ENCODE data around the gene TAF5L. TPM values are rescaled to one million over a fixed set of nuclear protein-coding genes. Genes with fewer than 3 reads are reported as not detected.

Gene TAF5L
- total and polyA plus RNA-seq, 2 experiments from 2014 or later: 2.6 to 13.2 TPM

DNA sequence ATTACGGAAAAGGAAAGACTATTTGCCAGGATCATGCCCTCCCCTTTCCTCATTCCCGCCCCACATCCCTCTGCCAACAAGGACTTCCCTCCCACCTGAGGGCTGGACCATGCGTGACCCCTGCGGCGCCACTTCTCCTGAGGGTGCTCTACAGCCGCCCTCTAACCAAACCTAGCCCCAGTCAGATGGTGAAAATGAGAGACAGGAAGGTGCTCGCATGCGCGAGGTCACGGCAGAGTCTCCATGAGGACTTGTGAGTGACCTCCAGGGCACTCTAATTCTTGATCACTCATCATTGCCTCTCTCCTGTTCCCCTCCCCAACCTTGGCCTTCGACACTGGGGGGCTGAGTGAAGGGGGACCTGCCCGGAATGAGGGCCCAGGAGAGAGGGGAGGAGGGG, 32.1 kb downstream of the TAF5L start:
- no peak overlapping the region for H3K4me2 ChIP-seq (ENCODE audit: unreplicated experiment)
- H3K4me3 ChIP-seq: no peak overlapping the region
- H3K27me3 ChIP-seq (replicated peaks; ENCODE audit: insufficient read depth): no peaks in the 10 kb centered on the region
- DNase-seq: no peak
- no peak for TF ChIP-seq EZH2phosphoT487 (IDR thresholded peaks at IDR 0.05; ENCODE audit: insufficient read depth, low read depth)
- TF ChIP-seq EZH2 (IDR thresholded peaks at IDR 0.05; ENCODE audit: insufficient read depth, poor library complexity, severe bottlenecking): no peak
- peaks cover 14% of the 10 kb centered on the region; the same call in 1 of the 2 replicates for H3K36me3 ChIP-seq (ENCODE audit: low read depth)
- H4K20me1 ChIP-seq (ENCODE audit: insufficient read depth): no peaks in the 10 kb centered on the region
- no peak overlapping the region for H3K27ac ChIP-seq
- H3K9me3 ChIP-seq (ENCODE audit: low read depth): no peaks in the 10 kb centered on the region
- peaks cover 24% of the 10 kb centered on the region for H3K4me1 ChIP-seq (ENCODE audit: insufficient read depth)
- H2AFZ ChIP-seq: no peak overlapping the region
- in situ Hi-C loops (cut with MboI): no loop called here
- 90 to 91% methylated on average over 12 of the region's 12 CpGs for WGBS, 2 experiments (ENCODE audit: low coverage in 1 of 2, low lambda C conversion rate in 2 of 2, missing lambda C conversion rate in 2 of 2)
- H3K9ac ChIP-seq: no peak overlapping the region
- H3K79me2 ChIP-seq (ENCODE audit: insufficient read depth): peaks cover 53% of the 10 kb centered on the region
- H3F3A ChIP-seq (ENCODE audit: insufficient read depth): peaks cover 24% of the 10 kb centered on the region
- no peaks in the 10 kb centered on the region for H3K9me2 ChIP-seq (ENCODE audit: insufficient read depth)

DNA sequence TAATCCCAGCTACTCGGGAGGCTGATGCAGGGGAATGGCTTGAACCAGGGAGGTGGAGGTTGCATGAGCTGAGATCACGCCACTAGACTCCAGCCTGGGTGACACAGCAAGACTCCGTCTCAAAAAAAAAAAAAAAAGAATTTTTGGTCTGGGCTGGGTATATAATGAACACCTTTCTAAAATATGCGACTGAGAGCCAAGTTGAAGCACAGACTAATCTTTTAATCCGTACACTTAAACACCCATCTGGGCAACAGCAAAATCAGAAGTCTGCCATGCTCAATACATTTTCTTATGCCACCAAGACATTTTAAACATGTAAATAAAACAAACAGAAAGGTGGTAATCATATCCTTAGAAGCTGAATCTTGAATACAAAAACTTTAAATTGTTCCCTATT, 35.8 kb downstream of the TAF5L start:
- Histone ChIP-seq H3K9ac (no peak overlapping the region), H3K4me1 (ENCODE audit: insufficient read depth) (no peaks in the 10 kb centered on the region), H3F3A (ENCODE audit: insufficient read depth) (no peaks in the 10 kb centered on the region), H3K4me2 (ENCODE audit: unreplicated experiment) (no peak overlapping the region), H3K36me3 (ENCODE audit: low read depth) (peaks cover 14% of the 10 kb centered on the region; the same call in 1 of the 2 replicates), H3K9me3 (ENCODE audit: low read depth) (no peaks in the 10 kb centered on the region), H2AFZ (no peak overlapping the region), H3K4me3 (no peak overlapping the region), H4K20me1 (ENCODE audit: insufficient read depth) (no peaks in the 10 kb centered on the region), H3K9me2 (ENCODE audit: insufficient read depth) (no peaks in the 10 kb centered on the region), H3K27ac (no peak overlapping the region), H3K79me2 (ENCODE audit: insufficient read depth) (peaks cover 24% of the 10 kb centered on the region), H3K27me3 (replicated peaks; ENCODE audit: insufficient read depth) (no peaks in the 10 kb centered on the region)
- in situ Hi-C loops (cut with MboI): no loop called here
- TF ChIP-seq EZH2 (IDR thresholded peaks at IDR 0.05; ENCODE audit: insufficient read depth, poor library complexity, severe bottlenecking) (no peak), EZH2phosphoT487 (IDR thresholded peaks at IDR 0.05; ENCODE audit: insufficient read depth, low read depth) (no peak)
- 68 to 76% methylated on average over 5 of the region's 5 CpGs for WGBS, 2 experiments (ENCODE audit: low coverage in 1 of 2, low lambda C conversion rate in 2 of 2, missing lambda C conversion rate in 2 of 2)
- no peak for DNase-seq

DNA sequence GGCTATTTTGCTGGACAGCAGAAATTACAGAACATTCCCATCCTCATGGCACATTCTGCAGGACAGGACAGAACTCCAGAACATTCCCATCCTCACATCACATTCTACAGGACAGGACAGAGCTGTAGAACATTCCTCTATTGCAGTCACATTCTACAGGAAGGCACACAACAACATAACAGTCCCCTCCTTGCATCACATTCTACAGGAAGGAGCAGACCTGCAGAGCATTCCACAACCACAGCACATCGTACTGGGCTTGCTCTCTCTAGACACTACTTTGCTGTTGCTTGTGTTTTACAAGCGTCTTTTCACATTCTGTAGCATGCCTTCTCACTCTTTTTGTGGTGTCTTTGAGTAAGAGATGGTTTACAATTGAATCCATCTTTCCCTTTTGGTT, 40.6 kb downstream of the TAF5L start:
- H3K4me1 ChIP-seq (ENCODE audit: insufficient read depth): no peaks in the 10 kb centered on the region
- WGBS, 2 experiments (ENCODE audit: low coverage in 1 of 2, low lambda C conversion rate in 2 of 2, missing lambda C conversion rate in 2 of 2): 61 to 69% methylated on average over 2 of the region's 2 CpGs
- no peaks in the 10 kb centered on the region for H3K36me3 ChIP-seq (ENCODE audit: low read depth)
- H3K4me2 ChIP-seq (ENCODE audit: unreplicated experiment): no peak overlapping the region
- no peak overlapping the region for H2AFZ ChIP-seq
- H3F3A ChIP-seq (ENCODE audit: insufficient read depth): no peaks in the 10 kb centered on the region
- no peaks in the 10 kb centered on the region for H3K79me2 ChIP-seq (ENCODE audit: insufficient read depth)
- no peaks in the 10 kb centered on the region for H3K9me3 ChIP-seq (ENCODE audit: low read depth)
- H3K9me2 ChIP-seq (ENCODE audit: insufficient read depth): no peaks in the 10 kb centered on the region
- TF ChIP-seq EZH2 (IDR thresholded peaks at IDR 0.05; ENCODE audit: insufficient read depth, poor library complexity, severe bottlenecking) (no peak), EZH2phosphoT487 (IDR thresholded peaks at IDR 0.05; ENCODE audit: insufficient read depth, low read depth) (no peak)
- in situ Hi-C loops (cut with MboI): no loop called here
- no peaks in the 10 kb centered on the region for H3K27me3 ChIP-seq (replicated peaks; ENCODE audit: insufficient read depth)
- no peak for DNase-seq
- no peak overlapping the region for H3K27ac ChIP-seq
- H4K20me1 ChIP-seq (ENCODE audit: insufficient read depth): no peaks in the 10 kb centered on the region
- H3K4me3 ChIP-seq: no peak overlapping the region
- no peak overlapping the region for H3K9ac ChIP-seq

DNA sequence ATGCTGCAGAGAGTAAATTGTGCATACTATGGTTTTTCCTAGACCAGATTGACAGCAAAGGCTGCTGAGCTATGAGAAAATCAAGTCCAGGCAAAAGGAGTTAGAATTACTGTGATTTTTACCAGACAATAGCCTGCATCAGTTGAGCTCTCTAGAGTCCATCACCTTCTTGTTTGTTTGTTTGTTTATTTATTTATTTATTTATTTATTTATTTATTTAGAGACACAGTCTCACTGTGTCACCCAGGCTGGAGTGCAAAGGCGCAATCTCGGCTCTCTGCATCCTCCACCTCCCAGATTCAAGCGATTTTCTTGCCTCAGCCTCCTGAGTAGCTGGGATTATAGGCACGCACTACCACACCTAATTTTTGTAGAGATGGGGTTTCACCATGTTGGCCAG, 43.2 kb downstream of the TAF5L start:
- Histone ChIP-seq H3F3A (ENCODE audit: insufficient read depth) (no peaks in the 10 kb centered on the region), H4K20me1 (ENCODE audit: insufficient read depth) (no peaks in the 10 kb centered on the region), H3K9me2 (ENCODE audit: insufficient read depth) (no peaks in the 10 kb centered on the region), H3K36me3 (ENCODE audit: low read depth) (no peaks in the 10 kb centered on the region), H3K9me3 (ENCODE audit: low read depth) (no peaks in the 10 kb centered on the region), H3K4me3 (no peak overlapping the region), H3K79me2 (ENCODE audit: insufficient read depth) (no peaks in the 10 kb centered on the region), H3K27me3 (replicated peaks; ENCODE audit: insufficient read depth) (no peaks in the 10 kb centered on the region), H3K4me2 (ENCODE audit: unreplicated experiment) (no peak overlapping the region), H3K9ac (no peak overlapping the region), H3K4me1 (ENCODE audit: insufficient read depth) (no peaks in the 10 kb centered on the region), H2AFZ (no peak overlapping the region), H3K27ac (no peak overlapping the region)
- WGBS, 2 experiments (ENCODE audit: low coverage in 1 of 2, low lambda C conversion rate in 2 of 2, missing lambda C conversion rate in 2 of 2): 80 to 86% methylated on average over 4 of the region's 4 CpGs
- TF ChIP-seq EZH2phosphoT487 (IDR thresholded peaks at IDR 0.05; ENCODE audit: insufficient read depth, low read depth) (no peak), EZH2 (IDR thresholded peaks at IDR 0.05; ENCODE audit: insufficient read depth, poor library complexity, severe bottlenecking) (no peak)
- DNase-seq: no peak
- in situ Hi-C loops (cut with MboI): no loop called here
